Lung (tissue), 12 donors: ENCODE measurements around the gene RNF126. TPM values are rescaled to one million over a fixed set of nuclear protein-coding genes. Genes with fewer than 3 reads are reported as not detected.

Experiments used
- ATAC-seq: fragments of 200-7000 bp; cut with Tn5 transposase; one replicate; pipeline ENCODE4 v1.9.1; 2020; ENCODE audit warnings: moderate number of reproducible peaks; ENCODE audit not compliant: insufficient read depth, low FRiP score
- DNase-seq, 3 donors: peaks; one replicate each; pipeline ENCODE4 v3.0.0-alpha.2; 2013 to 2017
- H3K27ac ChIP-seq, 2 donors: one replicate each; pipeline ENCODE4 v1.5.1; 2013; ENCODE audit warnings: mild to moderate bottlenecking in 2 of 2, moderate library complexity in 2 of 2, control low read depth in 1 of 2, inconsistent platforms in 1 of 2, low read depth in 1 of 2, low read length in 1 of 2
- H3K27me3 ChIP-seq, 3 donors: one replicate each; pipeline ENCODE4 v1.5.1; 2013; ENCODE audit warnings: low read length in 2 of 3; ENCODE audit not compliant: control insufficient read depth in 3 of 3, insufficient read depth in 3 of 3
- H3K36me3 ChIP-seq, 4 donors: one replicate each; pipeline ENCODE4 v1.5.1; 2013; ENCODE audit warnings: low read length in 4 of 4, mild to moderate bottlenecking in 1 of 4, moderate library complexity in 1 of 4; ENCODE audit not compliant: control insufficient read depth in 4 of 4, insufficient read depth in 4 of 4
- H3K4me1 ChIP-seq, 5 donors: one replicate each; pipeline ENCODE4 v1.5.1; 2013; ENCODE audit warnings: low read length in 5 of 5, mild to moderate bottlenecking in 2 of 5, moderate library complexity in 1 of 5; ENCODE audit not compliant: control insufficient read depth in 5 of 5, insufficient read depth in 5 of 5
- H3K4me3 ChIP-seq: one replicate; pipeline ENCODE4 v1.5.1; 2013; ENCODE audit warnings: mild to moderate bottlenecking, control low read depth, moderate library complexity
- H3K9ac ChIP-seq, 2 donors: one replicate each; pipeline ENCODE4 v1.5.1; 2013; ENCODE audit warnings: low read length in 2 of 2, control low read depth in 1 of 2; ENCODE audit not compliant: insufficient read depth in 1 of 2
- H3K9me3 ChIP-seq, 4 donors: one replicate each; pipeline ENCODE4 v1.5.1; 2013; ENCODE audit warnings: low read length in 3 of 4, mild to moderate bottlenecking in 1 of 4, moderate library complexity in 1 of 4; ENCODE audit not compliant: control insufficient read depth in 4 of 4, insufficient read depth in 3 of 4
- CTCF ChIP-seq: IDR thresholded peaks from 2 replicates; pipeline ENCODE4 v1.5.1; 2012; ENCODE audit warnings: mild to moderate bottlenecking; ENCODE audit errors: control extremely low read depth, extremely low read depth
- WGBS, 2 donors: extraction: QIAGEN DNeasy Blood & Tissue Kit; methylation state at CpG; one replicate each; pipeline ENCODE4 v1.1.7; 2013; 5-methylcytosine and 5-hydroxymethylcytosine counted together
- polyA plus RNA-seq, 2 donors: library from polyadenylated mRNA; stranded (reverse); fragments of 200-250 nt; gene quantifications; one replicate each; pipeline ENCODE4 v1.2.1, GENCODE V29; 2013
- total RNA-seq, 2 donors: library from RNA; depleted of rRNA in 1 of 2; stranded (reverse); fragments of >200 nt in 1 of 2; gene quantifications; one replicate each; pipeline ENCODE4 v1.2.1, GENCODE V29; 2014 to 2021
- donor health status: control.
- donor health status: control.
- donor health status: Bipolar disorder and iron deficiency.
- donor health status: healthy.
- donor health status: DM: yes; HTN: yes; CAD: no.

Gene RNF126
- total and polyA plus RNA-seq, 4 donors = 18.1 to 46.2 (median 37.1) TPM

- Histone ChIP-seq H3K27me3 (no peaks in the 10 kb centered on the region), H3K9ac (no peak overlapping the region), H3K4me3 (no peak overlapping the region), H3K27ac (no peak overlapping the region), H3K9me3 (no peaks in the 10 kb centered on the region), H3K36me3 (peaks cover 0 to 46% (median 7%) of the 10 kb centered on the region in 4 donors), H3K4me1 (peaks cover 0 to 2% (median under 1%) of the 10 kb centered on the region in 5 donors)
- 82 to 83% methylated on average over 28 of the region's 28 CpGs for WGBS, 2 donors
- DNase-seq = no peak
- TF ChIP-seq CTCF = no peak
- no peak for ATAC-seq
Observed at GRCh38 chr19:644363-644762, 18.7 kb downstream of the RNF126 start.

- Histone ChIP-seq H3K9ac (no peak overlapping the region), H3K9me3 (no peaks in the 10 kb centered on the region), H3K4me3 (no peak overlapping the region), H3K27me3 (no peaks in the 10 kb centered on the region), H3K36me3 (peaks cover 0 to 40% (median 3%) of the 10 kb centered on the region in 4 donors), H3K4me1 (peaks cover 0 to 7% (median 4%) of the 10 kb centered on the region in 5 donors), H3K27ac (no peak overlapping the region)
- ATAC-seq = no peak
- no peak for DNase-seq
- no peak for TF ChIP-seq CTCF
- 91 to 94% methylated on average over 24 of the region's 24 CpGs for WGBS, 2 donors
Observed at GRCh38 chr19:643736-644135, 19.3 kb downstream of the RNF126 start.

DNA sequence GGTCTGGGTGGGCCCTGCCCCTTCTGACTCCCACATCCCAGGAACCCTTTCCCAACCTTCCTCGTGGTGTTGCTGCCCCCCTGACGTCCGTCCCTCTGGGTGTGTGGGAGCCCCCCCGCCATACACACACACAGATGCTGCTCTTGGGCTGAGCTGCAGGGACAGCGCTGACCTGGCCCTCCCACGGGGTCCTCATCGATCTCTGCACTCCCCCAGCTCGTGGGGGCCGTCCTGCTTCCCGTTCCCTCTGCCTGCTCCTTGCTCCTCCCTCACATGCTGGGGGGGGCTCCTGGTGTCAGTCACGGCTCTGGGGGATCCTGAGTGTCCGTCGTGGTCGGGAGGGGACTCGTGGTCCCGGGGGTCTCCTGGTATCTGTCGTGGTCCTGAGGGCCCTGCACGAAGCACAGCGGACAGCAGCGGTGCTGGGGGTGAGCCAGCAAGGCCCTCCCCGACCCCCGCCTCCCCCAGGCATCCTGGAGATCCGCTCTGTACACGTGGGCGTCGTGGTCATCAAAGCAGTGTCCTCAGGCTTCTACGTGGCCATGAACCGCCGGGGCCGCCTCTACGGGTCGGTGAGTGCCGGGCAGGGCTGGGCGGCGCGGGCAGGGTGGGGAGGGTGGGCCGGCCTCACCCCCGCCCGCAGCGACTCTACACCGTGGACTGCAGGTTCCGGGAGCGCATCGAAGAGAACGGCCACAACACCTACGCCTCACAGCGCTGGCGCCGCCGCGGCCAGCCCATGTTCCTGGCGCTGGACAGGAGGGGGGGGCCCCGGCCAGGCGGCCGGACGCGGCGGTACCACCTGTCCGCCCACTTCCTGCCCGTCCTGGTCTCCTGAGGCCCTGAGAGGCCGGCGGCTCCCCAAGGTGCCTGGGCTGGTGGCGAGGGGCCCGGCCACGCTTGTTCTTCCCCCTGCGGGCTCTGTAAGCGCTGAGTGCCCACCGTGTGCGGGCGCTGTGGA is 20.0 kb downstream of the RNF126 start:
- Histone ChIP-seq H3K9me3 (no peaks in the 10 kb centered on the region), H3K9ac (no peak overlapping the region), H3K27me3 (no peaks in the 10 kb centered on the region), H3K27ac (no peak overlapping the region), H3K4me1 (peaks cover 0 to 7% (median 4%) of the 10 kb centered on the region in 5 donors), H3K36me3 (peaks cover 0 to 33% (median 2%) of the 10 kb centered on the region in 4 donors), H3K4me3 (no peak overlapping the region)
- WGBS, 2 donors = 87 to 89% methylated on average over 60 to 70 of the region's 70 CpGs
- ATAC-seq (no peak), DNase-seq (no peak)
- no peak for TF ChIP-seq CTCF
